ENCODE measurements around the gene STPG1.

GRCh38 chr1:24361811-24362210 lies 51.8 kb downstream of the STPG1 start:
- no peak for TF ChIP-seq REST (tag by site-specific recombination; IDR thresholded peaks at IDR 0.05)
- no peak for TF ChIP-seq EGR2 (tag by site-specific recombination; IDR thresholded peaks at IDR 0.05; ENCODE audit: low read depth)
- no peak for TF ChIP-seq ZNF776 (tag by site-specific recombination; IDR thresholded peaks at IDR 0.05; ENCODE audit: borderline replicate concordance)

Measured in HEK293 (cell line).